Smooth muscle cell (in vitro differentiated cells): Measurements from ENCODE around the gene ZIC1. TPM values are rescaled to one million over a fixed set of nuclear protein-coding genes. Genes with fewer than 3 reads are reported as not detected.

Source experiments
- DNase-seq: peaks from one replicate; lab custom pipeline; 2025; ENCODE audit not compliant: unreplicated experiment; lab: John Stamatoyannopoulos, UW
- H2AFZ ChIP-seq: fragments of 200-600 bp; sonication (generic); 2 replicates; pipeline ENCODE4 v1.6.0; 2016; ENCODE audit warnings: antibody characterized with exemption, low read depth, mild to moderate bottlenecking
- H3F3A ChIP-seq: fragments of 200-600 bp; sonication (generic); 2 replicates; pipeline ENCODE4 v1.6.0; 2017; ENCODE audit warnings: antibody characterized with exemption, low read depth
- H3K27ac ChIP-seq: fragments of 200-600 bp; sonication (generic); 2 replicates; pipeline ENCODE4 v1.5.1; 2016; ENCODE audit warnings: low read depth, mild to moderate bottlenecking
- H3K27me3 ChIP-seq: fragments of 200-600 bp; sonication (generic); 2 replicates; pipeline ENCODE4 v1.6.1; 2016; ENCODE audit warnings: low read depth, mild to moderate bottlenecking
- H3K36me3 ChIP-seq: fragments of 200-600 bp; sonication (generic); 2 replicates; pipeline ENCODE4 v1.5.1; 2016; ENCODE audit warnings: low read depth
- H3K4me1 ChIP-seq: fragments of 200-600 bp; sonication (generic); 2 replicates; pipeline ENCODE4 v1.5.1; 2016; ENCODE audit warnings: low read depth
- H3K4me2 ChIP-seq: fragments of 200-600 bp; sonication (generic); 2 replicates; pipeline ENCODE4 v1.6.0; 2016; ENCODE audit warnings: mild to moderate bottlenecking
- H3K4me3 ChIP-seq: fragments of 200-600 bp; sonication (generic); 2 replicates; pipeline ENCODE4 v1.5.1; 2016; ENCODE audit warnings: mild to moderate bottlenecking
- H3K79me2 ChIP-seq: fragments of 200-600 bp; sonication (generic); 2 replicates; pipeline ENCODE4 v1.6.0; 2016; ENCODE audit warnings: low read depth, mild to moderate bottlenecking
- H3K9ac ChIP-seq: fragments of 200-600 bp; sonication (generic); 2 replicates; pipeline ENCODE4 v1.6.0; 2016; ENCODE audit warnings: low read depth
- H3K9me3 ChIP-seq: fragments of 200-600 bp; sonication (generic); replicated peaks from 2 replicates; pipeline ENCODE4 v1.5.1; 2016; ENCODE audit warnings: low read depth
- H4K20me1 ChIP-seq: fragments of 200-600 bp; sonication (generic); 2 replicates; pipeline ENCODE4 v1.6.0; 2016; ENCODE audit warnings: low read depth
- WGBS: methylation state at CpG from one replicate; pipeline ENCODE4 v1.1.7; 2016; ENCODE audit warnings: low lambda C conversion rate; 5-methylcytosine and 5-hydroxymethylcytosine counted together
- polyA plus RNA-seq: library from polyadenylated mRNA; unstranded; fragments of >200 nt; fragmentation: Nextera tagmentation; extraction: Ambion mirVana; gene quantifications from 2 replicates; pipeline ENCODE4 v1.2.1, GENCODE V29; 2016
- total RNA-seq: library from RNA; depleted of rRNA; stranded (reverse); fragments of >200 nt; gene quantifications from 2 replicates; pipeline ENCODE4 v1.2.3, GENCODE V29; 2014
- TF ChIP-seq, protein P1 (sequence below): fragments of 200-600 bp; sonication (generic); IDR thresholded peaks from 2 replicates; pipeline ENCODE4 v1.5.1; 2017; ENCODE audit warnings: borderline replicate concordance, mild to moderate bottlenecking, antibody characterized with exemption; ENCODE audit not compliant: insufficient read depth, poor library complexity, severe bottlenecking

ZIC1 gene
- total and polyA plus RNA-seq, 2 experiments from 2014 or later, result not detected

DNA sequence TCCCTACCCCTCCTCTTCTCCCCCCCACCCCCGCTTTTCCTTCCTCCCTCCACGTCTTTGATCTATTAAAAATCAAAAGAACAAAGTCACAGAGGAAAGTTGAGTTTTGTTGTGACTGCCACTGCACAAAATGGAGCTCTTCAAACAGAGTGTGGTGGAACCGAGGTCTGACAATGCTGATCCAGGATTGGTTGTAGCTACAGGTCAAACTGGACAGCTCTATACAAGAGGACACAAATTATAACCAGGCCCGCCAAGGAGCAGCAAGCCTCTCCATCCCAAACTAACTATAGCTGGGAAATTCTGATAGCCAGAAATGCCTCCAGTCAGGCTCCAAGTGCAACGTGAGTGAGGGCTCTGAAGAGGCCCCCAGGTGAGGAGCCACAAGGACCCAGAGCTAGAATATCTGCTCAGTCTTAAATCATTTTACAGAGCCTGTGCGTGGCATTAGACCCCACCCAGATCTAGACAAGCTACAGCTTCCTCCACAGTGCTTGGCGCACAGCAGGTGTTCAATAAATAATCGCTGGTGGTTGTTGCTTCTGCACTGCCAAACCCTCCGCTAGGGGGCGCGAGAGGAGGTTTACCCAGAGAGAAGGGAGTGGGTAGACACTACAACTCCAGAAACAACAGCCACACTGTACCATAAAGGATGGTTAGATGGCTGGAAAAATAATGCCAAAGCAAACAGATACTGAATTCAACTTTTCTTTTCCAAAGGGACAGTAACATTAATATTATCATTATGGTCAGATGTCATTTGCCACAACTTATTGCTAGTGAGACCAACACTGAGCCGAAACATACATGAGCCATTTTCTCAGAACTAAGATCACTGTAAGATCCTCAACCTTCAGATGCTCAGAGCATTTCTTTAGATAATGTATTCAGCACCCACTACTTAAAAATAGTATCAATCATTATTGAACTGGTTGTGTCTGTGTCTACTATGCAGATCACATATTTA lies 47.4 kb upstream of the ZIC1 start:
- Histone ChIP-seq H3K27ac (no peak overlapping the region), H3F3A (no peaks in the 10 kb centered on the region), H3K27me3 (peaks cover 100% of the 10 kb centered on the region), H4K20me1 (no peaks in the 10 kb centered on the region), H3K4me3 (no peak overlapping the region), H3K79me2 (no peaks in the 10 kb centered on the region), H3K36me3 (no peaks in the 10 kb centered on the region), H3K4me1 (peaks cover 7% of the 10 kb centered on the region), H3K9me3 (no peaks in the 10 kb centered on the region), H2AFZ (no peak overlapping the region), H3K4me2 (no peak overlapping the region), H3K9ac (no peak overlapping the region)
- TF ChIP-seq, protein P1, sequence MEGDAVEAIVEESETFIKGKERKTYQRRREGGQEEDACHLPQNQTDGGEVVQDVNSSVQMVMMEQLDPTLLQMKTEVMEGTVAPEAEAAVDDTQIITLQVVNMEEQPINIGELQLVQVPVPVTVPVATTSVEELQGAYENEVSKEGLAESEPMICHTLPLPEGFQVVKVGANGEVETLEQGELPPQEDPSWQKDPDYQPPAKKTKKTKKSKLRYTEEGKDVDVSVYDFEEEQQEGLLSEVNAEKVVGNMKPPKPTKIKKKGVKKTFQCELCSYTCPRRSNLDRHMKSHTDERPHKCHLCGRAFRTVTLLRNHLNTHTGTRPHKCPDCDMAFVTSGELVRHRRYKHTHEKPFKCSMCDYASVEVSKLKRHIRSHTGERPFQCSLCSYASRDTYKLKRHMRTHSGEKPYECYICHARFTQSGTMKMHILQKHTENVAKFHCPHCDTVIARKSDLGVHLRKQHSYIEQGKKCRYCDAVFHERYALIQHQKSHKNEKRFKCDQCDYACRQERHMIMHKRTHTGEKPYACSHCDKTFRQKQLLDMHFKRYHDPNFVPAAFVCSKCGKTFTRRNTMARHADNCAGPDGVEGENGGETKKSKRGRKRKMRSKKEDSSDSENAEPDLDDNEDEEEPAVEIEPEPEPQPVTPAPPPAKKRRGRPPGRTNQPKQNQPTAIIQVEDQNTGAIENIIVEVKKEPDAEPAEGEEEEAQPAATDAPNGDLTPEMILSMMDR, result peak; percentile 62
- DNase-seq, result no peak
- WGBS, result 15% methylated on average over 12 of the region's 12 CpGs

DNA sequence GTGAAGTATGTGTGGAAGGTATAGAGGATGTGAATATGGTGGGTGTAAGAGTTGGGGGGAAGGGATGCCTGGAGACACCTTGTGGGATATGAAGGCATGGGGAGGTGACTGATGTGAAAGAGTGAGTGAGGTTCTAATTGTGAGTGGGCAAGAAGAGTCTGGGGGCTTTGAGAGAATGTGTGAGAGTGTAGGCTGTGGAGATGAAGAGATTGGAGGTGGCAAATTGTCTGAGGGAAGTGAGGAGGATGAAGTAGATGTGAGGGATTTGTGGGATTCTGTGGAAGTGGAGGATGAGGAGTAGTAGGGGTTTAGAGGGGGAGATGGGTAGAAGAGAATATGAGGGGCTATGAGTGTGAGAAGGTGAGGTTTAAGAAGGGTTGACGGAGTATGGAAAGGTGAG lies 44.4 kb upstream of the ZIC1 start:
- no peak overlapping the region for H3K4me3 ChIP-seq
- H4K20me1 ChIP-seq, result no peaks in the 10 kb centered on the region
- H3K27me3 ChIP-seq, result peaks cover 100% of the 10 kb centered on the region
- peaks cover 6% of the 10 kb centered on the region for H3K4me1 ChIP-seq
- no peaks in the 10 kb centered on the region for H3K9me3 ChIP-seq
- no peak for DNase-seq
- WGBS, result no CpG with 5 or more reads among the region's 1 CpG
- H3K27ac ChIP-seq, result no peak overlapping the region
- no peak overlapping the region for H3K4me2 ChIP-seq
- H3K36me3 ChIP-seq, result no peaks in the 10 kb centered on the region
- no peak overlapping the region for H3K9ac ChIP-seq
- no peaks in the 10 kb centered on the region for H3K79me2 ChIP-seq
- no peaks in the 10 kb centered on the region for H3F3A ChIP-seq
- no peak overlapping the region for H2AFZ ChIP-seq
- TF ChIP-seq, protein P1, result no peak

DNA sequence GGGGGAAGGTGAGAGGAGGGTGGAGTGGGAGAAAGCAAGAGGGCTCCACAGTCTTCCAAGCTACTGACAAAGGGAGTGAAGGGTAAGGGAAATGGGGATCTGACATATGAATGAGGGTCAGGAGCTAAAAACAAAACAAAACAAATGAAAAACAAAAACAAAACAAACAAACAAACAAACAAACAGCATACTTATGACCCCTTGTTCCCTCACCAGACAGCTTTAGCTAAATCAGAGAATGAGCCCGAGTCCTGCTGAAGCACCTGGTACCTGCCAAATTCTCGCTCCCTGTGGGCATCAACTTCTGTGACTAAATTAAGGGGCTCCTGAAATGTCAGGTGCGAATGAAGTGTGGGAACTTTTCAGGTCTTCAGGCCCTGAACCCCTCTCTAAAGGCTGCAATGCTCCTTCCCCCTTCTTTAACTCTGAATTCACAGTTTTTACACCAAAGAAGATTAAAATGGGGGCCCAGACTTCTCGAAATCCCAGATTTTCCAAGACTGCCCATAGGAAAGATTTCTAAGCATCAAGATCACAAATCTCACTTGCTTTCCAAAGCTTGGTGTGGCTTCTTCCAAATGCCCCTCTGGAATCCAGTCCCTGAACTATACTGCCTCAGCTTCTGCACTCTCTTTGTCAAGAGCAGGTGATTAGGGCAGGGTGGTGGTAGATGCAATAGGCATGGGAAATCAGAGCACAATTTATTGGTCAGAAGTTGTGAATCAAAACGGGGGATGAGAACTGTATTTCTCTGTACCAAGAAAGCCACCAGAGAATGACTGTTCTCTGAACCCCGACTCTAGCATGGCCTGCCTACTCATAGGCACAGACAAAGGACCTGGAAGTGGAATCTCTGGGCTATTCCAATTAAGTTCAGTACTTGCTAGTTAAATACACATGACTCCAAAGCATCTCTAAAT lies 43.7 kb upstream of the ZIC1 start:
- no peak overlapping the region for H3K27ac ChIP-seq
- TF ChIP-seq, protein P1, result no peak
- no peaks in the 10 kb centered on the region for H3K9me3 ChIP-seq
- 71% methylated on average over 6 of the region's 6 CpGs for WGBS
- H3F3A ChIP-seq, result no peaks in the 10 kb centered on the region
- no peak overlapping the region for H3K9ac ChIP-seq
- H4K20me1 ChIP-seq, result no peaks in the 10 kb centered on the region
- peaks cover 7% of the 10 kb centered on the region for H3K4me1 ChIP-seq
- no peak for DNase-seq
- H3K4me2 ChIP-seq, result no peak overlapping the region
- no peaks in the 10 kb centered on the region for H3K36me3 ChIP-seq
- no peak overlapping the region for H2AFZ ChIP-seq
- H3K27me3 ChIP-seq, result peaks cover 100% of the 10 kb centered on the region
- no peak overlapping the region for H3K4me3 ChIP-seq
- H3K79me2 ChIP-seq, result no peaks in the 10 kb centered on the region
